Activated CD8-positive, alpha-beta T cell treated with anti-CD3 and anti-CD28 coated beads for 36 hours (primary cell): ENCODE measurements around the gene CETP. TPM values are rescaled to one million over a fixed set of nuclear protein-coding genes. Genes with fewer than 3 reads are reported as not detected.
A peak's percentile ranks its signal among the peaks of the same experiment; 100 is the strongest.

Source experiments
- ATAC-seq: fragments of 200-7000 bp; cut with Tn5 transposase; one replicate; pipeline ENCODE4 v1.10.0; 2021; ENCODE audit warnings: mild to moderate bottlenecking, moderate library complexity
- CTCF ChIA-PET: fragments of 350-600 bp; sonication (Branson Sonifier 250); formaldehyde crosslinking; loops from one replicate; lab custom pipeline; 2021; ENCODE audit warnings: antibody characterized with exemption; lab: Charles Lee
- POLR2A ChIA-PET: fragments of 350-600 bp; sonication (Branson Sonifier 250); formaldehyde crosslinking; loops from one replicate; lab custom pipeline; 2021; ENCODE audit warnings: antibody characterized with exemption; lab: Charles Lee
- DNase-seq: peaks from one replicate; pipeline ENCODE4 v3.0.0-alpha.2; 2020
- H3K27ac Mint-ChIP-seq: one replicate; pipeline ENCODE4 v1.8.0; 2021; ENCODE audit warnings: mild to moderate bottlenecking, mixed read lengths
- H3K27me3 Mint-ChIP-seq: one replicate; pipeline ENCODE4 v1.8.0; 2021; ENCODE audit warnings: mixed read lengths
- H3K36me3 Mint-ChIP-seq: one replicate; pipeline ENCODE4 v1.8.0; 2021; ENCODE audit warnings: low read depth, mixed read lengths
- H3K4me1 Mint-ChIP-seq: one replicate; pipeline ENCODE4 v1.8.0; 2021; ENCODE audit warnings: low read depth, mixed read lengths
- H3K4me3 Mint-ChIP-seq: one replicate; pipeline ENCODE4 v1.8.0; 2021; ENCODE audit warnings: mild to moderate bottlenecking, moderate library complexity, mixed read lengths
- H3K9me3 Mint-ChIP-seq: one replicate; pipeline ENCODE4 v1.8.0; 2021; ENCODE audit warnings: mixed read lengths
- CTCF ChIP-seq: fragments of 200-600 bp; IDR thresholded peaks from one replicate; pipeline ENCODE4 v1.8.0; 2022; ENCODE audit warnings: antibody characterized with exemption, mild to moderate bottlenecking
- intact Hi-C: fragments of 100-400 bp; cut with micrococcal nuclease; formaldehyde crosslinking; loops from one replicate; pipeline ENCODE4 v1.10.0; 2022
- total RNA-seq, 2 experiments: library from RNA; stranded (reverse); gene quantifications; one replicate each; pipeline ENCODE4 v1.2.3, GENCODE V29; 2021

CETP gene
- total RNA-seq, 2 experiments from 2014 or later = not detected

- Mint-ChIP-seq H3K36me3 (peaks cover 61% of the 10 kb centered on the region), H3K9me3 (peaks cover 4% of the 10 kb centered on the region), H3K27ac (peak overlapping the region; percentile 99), H3K4me3 (peak overlapping the region; percentile 51), H3K27me3 (no peaks in the 10 kb centered on the region), H3K4me1 (peaks cover 92% of the 10 kb centered on the region)
- CTCF ChIA-PET = interaction anchor here (2.9 kb wide), 1 partner anchor 34 kb away, joined by 20 read pairs; no protein-coding TSS in a partner anchor
- TF ChIP-seq CTCF = no peak
- intact Hi-C loops = no loop called here
- ATAC-seq (no peak), DNase-seq (no peak)
- POLR2A ChIA-PET = interaction anchor here (1.0 to 21.4 kb wide), 9 partner anchors 8 to 88 kb away, joined by 3 to 367 read pairs (median 7); partner anchors contain the start of gene NLRC5
These were observed 36.6 kb downstream of the CETP start for GRCh38 chr16:56998352-56998751.

DNA sequence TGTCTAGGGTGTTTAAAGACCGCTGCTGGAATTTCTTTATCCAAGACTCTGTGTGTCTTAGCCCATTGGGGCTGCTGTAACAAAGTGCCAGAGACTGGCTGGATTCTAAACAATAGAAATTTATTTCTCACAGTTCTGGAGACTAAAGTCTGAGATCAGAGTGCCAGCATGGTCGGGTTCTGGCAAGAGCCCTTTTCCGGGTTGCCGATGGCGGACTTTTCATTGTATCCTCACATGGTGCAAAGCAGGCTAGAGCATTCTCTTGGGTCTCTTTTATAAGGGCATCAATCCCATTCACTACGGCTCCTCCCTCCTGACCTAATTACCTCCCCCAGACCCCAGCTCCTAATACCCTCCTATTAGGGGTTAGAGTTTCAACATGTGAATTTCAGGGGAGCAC is 37.1 kb downstream of the CETP start:
- intact Hi-C loops = no loop called here
- Mint-ChIP-seq H3K27ac (peak overlapping the region; percentile 99), H3K27me3 (no peaks in the 10 kb centered on the region), H3K4me1 (peaks cover 92% of the 10 kb centered on the region), H3K9me3 (peaks cover 4% of the 10 kb centered on the region), H3K36me3 (peaks cover 61% of the 10 kb centered on the region), H3K4me3 (peak overlapping the region; percentile 51)
- DNase-seq (no peak), ATAC-seq (no peak)
- TF ChIP-seq CTCF = no peak
- ChIA-PET POLR2A (interaction anchor here (0.8 to 21.4 kb wide), 14 partner anchors 9 to 88 kb away, joined by 3 to 367 read pairs (median 4); partner anchors contain the start of gene NLRC5), CTCF (interaction anchor here (0.9 to 2.9 kb wide), 6 partner anchors 9 to 43 kb away, joined by 3 to 20 read pairs (median 6); no protein-coding TSS in a partner anchor)

- Mint-ChIP-seq H3K36me3 (peaks cover 61% of the 10 kb centered on the region), H3K9me3 (peaks cover 4% of the 10 kb centered on the region), H3K4me3 (peak overlapping the region; percentile 51), H3K27ac (peak overlapping the region; percentile 99), H3K27me3 (no peaks in the 10 kb centered on the region), H3K4me1 (peaks cover 92% of the 10 kb centered on the region)
- ChIA-PET CTCF (interaction anchor here (0.7 to 2.9 kb wide), 7 partner anchors 8 to 42 kb away, joined by 3 to 20 read pairs (median 4); no protein-coding TSS in a partner anchor), POLR2A (interaction anchor here (0.6 to 21.4 kb wide), 17 partner anchors 8 to 68 kb away, joined by 3 to 367 read pairs (median 4); partner anchors contain the start of gene NLRC5)
- TF ChIP-seq CTCF = no peak
- DNase-seq (no peak), ATAC-seq (peak; percentile 25)
- intact Hi-C loops = no loop called here
These were observed 37.9 kb downstream of the CETP start for GRCh38 chr16:56999409-57000270.

- POLR2A ChIA-PET = interaction anchor here (0.9 to 21.4 kb wide), 8 partner anchors 8 to 55 kb away, joined by 3 to 367 read pairs (median 6); partner anchors contain the start of gene NLRC5
- intact Hi-C loops = no loop called here
These were observed 38.7 kb downstream of the CETP start for GRCh38 chr16:57000271-57001025.

More at GRCh38 chr16:57000271-57001025, 38.7 kb downstream of the CETP start:
- ATAC-seq (peak; percentile 84), DNase-seq (peak; percentile 88)
- CTCF ChIA-PET = interaction anchor here (1.2 to 2.9 kb wide), 3 partner anchors 9 to 36 kb away, joined by 3 to 20 read pairs (median 8); no protein-coding TSS in a partner anchor
- Mint-ChIP-seq H3K9me3 (peaks cover 4% of the 10 kb centered on the region), H3K27me3 (no peaks in the 10 kb centered on the region), H3K27ac (peak overlapping the region; percentile 99), H3K4me1 (peaks cover 94% of the 10 kb centered on the region), H3K4me3 (peak overlapping the region; percentile 51), H3K36me3 (peaks cover 66% of the 10 kb centered on the region)
- no peak for TF ChIP-seq CTCF
